Keratinocyte (primary cell): ENCODE results near the gene INTS1. TPM values are rescaled to one million over a fixed set of nuclear protein-coding genes. Genes with fewer than 3 reads are reported as not detected.

ENCODE experiments used
- DNase-seq: peaks from one replicate; pipeline ENCODE4 v3.0.0-alpha.2; 2011; ENCODE audit warnings: low read depth, missing footprints, low spot score
- FAIRE-seq: peaks from 2 replicates; lab custom pipeline; 2011; peaks lifted over from hg19 to GRCh38; lab: Jason Lieb, UNC
- H2AFZ ChIP-seq: 2 replicates; pipeline ENCODE4 v1.6.0; 2012; ENCODE audit warnings: low read length, control low read depth, inconsistent platforms; ENCODE audit not compliant: control insufficient read depth
- H3K27ac ChIP-seq: 2 replicates; pipeline ENCODE4 v1.5.1; 2011; ENCODE audit warnings: low read length; ENCODE audit not compliant: control insufficient read depth, insufficient read depth
- H3K27me3 ChIP-seq: 3 replicates; pipeline ENCODE4 v1.6.0; 2011; ENCODE audit warnings: low read length; ENCODE audit not compliant: control insufficient read depth, insufficient read depth; ENCODE audit errors: extremely low read depth
- H3K36me3 ChIP-seq, 2 experiments: 2 replicates in 1 of 2; 3 replicates in 1 of 2; pipeline ENCODE4 v1.5.1; 2011; ENCODE audit warnings: low read length in 2 of 2, mild to moderate bottlenecking in 1 of 2; ENCODE audit not compliant: control insufficient read depth in 2 of 2, insufficient read depth in 2 of 2; ENCODE audit errors: extremely low read depth in 1 of 2
- H3K4me1 ChIP-seq: 3 replicates; pipeline ENCODE4 v1.5.1; 2011; ENCODE audit warnings: low read length; ENCODE audit not compliant: control insufficient read depth, insufficient read depth; ENCODE audit errors: extremely low read depth
- H3K4me2 ChIP-seq: 3 replicates; pipeline ENCODE4 v1.6.0; 2011; ENCODE audit warnings: low read depth, low read length; ENCODE audit not compliant: control insufficient read depth, insufficient read depth; ENCODE audit errors: extremely low read depth
- H3K4me3 ChIP-seq, 3 experiments: fragments of 200-600 bp in 1 of 3; sonication (generic) in 1 of 3; 2 replicates in 2 of 3; 3 replicates in 1 of 3; pipeline ENCODE4 v1.5.1; 2011 to 2016; ENCODE audit warnings: low read length in 3 of 3, mild to moderate bottlenecking in 3 of 3, control low read depth in 2 of 3, inconsistent platforms in 1 of 3, low read depth in 1 of 3, mixed read lengths in 1 of 3, mixed run types in 1 of 3, moderate library complexity in 1 of 3; ENCODE audit not compliant: control insufficient read depth in 2 of 3, insufficient read depth in 2 of 3; ENCODE audit errors: extremely low read depth in 1 of 3
- H3K79me2 ChIP-seq: 2 replicates; pipeline ENCODE4 v1.6.0; 2012; ENCODE audit warnings: low read length; ENCODE audit not compliant: control insufficient read depth, insufficient read depth
- H3K9ac ChIP-seq: 3 replicates; pipeline ENCODE4 v1.6.0; 2011; ENCODE audit warnings: low read length; ENCODE audit not compliant: control insufficient read depth, insufficient read depth; ENCODE audit errors: extremely low read depth
- H3K9me1 ChIP-seq: 3 replicates; pipeline ENCODE4 v1.6.0; 2011; ENCODE audit warnings: low read length; ENCODE audit not compliant: control insufficient read depth, insufficient read depth; ENCODE audit errors: extremely low read depth
- H3K9me3 ChIP-seq: 2 replicates; pipeline ENCODE4 v1.5.1; 2012; ENCODE audit warnings: low read depth, low read length; ENCODE audit not compliant: control insufficient read depth
- H4K20me1 ChIP-seq: 3 replicates; pipeline ENCODE4 v1.6.0; 2011; ENCODE audit warnings: low read length; ENCODE audit not compliant: control insufficient read depth, insufficient read depth; ENCODE audit errors: extremely low read depth
- EZH2 ChIP-seq: IDR thresholded peaks from one replicate; pipeline ENCODE4 v1.6.1; 2012; ENCODE audit warnings: inconsistent platforms, mild to moderate bottlenecking, low read length, moderate library complexity
- dilution Hi-C: fragments of 300-500 bp; cut with MboI; formaldehyde crosslinking; loops from one replicate; pipeline ENCODE4 v1.7.0; 2020; ENCODE audit warnings: low sequenced_read_pairs; ENCODE audit not compliant: extremely low pct_ligation_motif_present
- polyA plus RNA-seq, 5 experiments: library from polyadenylated mRNA; depleted of rRNA in 3 of 5; stranded (reverse) in 3 of 5; stranded (forward) in 1 of 5; unstranded in 1 of 5; fragments of >200 nt; gene quantifications; 1 replicate in 1 of 5; 2 replicates in 3 of 5; 3 replicates in 1 of 5; pipeline versions ENCODE4 v1.2.1 to v1.2.3, GENCODE V29; 2011 to 2012; ENCODE audit warnings: missing spikeins in 2 of 5, low read depth in 1 of 5, low replicate concordance in 1 of 5
- TF ChIP-seq, protein P1 (sequence below), 3 experiments: IDR thresholded peaks in 1 of 3; conservative IDR thresholded peaks in 1 of 3; optimal IDR thresholded peaks in 1 of 3; 2 replicates in 2 of 3; 3 replicates in 1 of 3; pipeline versions ENCODE3 to v1.5.1; 2011; ENCODE audit warnings: low read length in 3 of 3, mild to moderate bottlenecking in 3 of 3, moderate library complexity in 2 of 3, control low read depth in 1 of 3, inconsistent platforms in 1 of 3; ENCODE audit not compliant: insufficient read depth in 2 of 3; ENCODE audit errors: extremely low read depth in 1 of 3

The INTS1 gene
- polyA plus RNA-seq, 1 donor (not counting 4 experiments of a cell fraction or from before 2014, with no cell fraction given): 10.6 TPM

DNA sequence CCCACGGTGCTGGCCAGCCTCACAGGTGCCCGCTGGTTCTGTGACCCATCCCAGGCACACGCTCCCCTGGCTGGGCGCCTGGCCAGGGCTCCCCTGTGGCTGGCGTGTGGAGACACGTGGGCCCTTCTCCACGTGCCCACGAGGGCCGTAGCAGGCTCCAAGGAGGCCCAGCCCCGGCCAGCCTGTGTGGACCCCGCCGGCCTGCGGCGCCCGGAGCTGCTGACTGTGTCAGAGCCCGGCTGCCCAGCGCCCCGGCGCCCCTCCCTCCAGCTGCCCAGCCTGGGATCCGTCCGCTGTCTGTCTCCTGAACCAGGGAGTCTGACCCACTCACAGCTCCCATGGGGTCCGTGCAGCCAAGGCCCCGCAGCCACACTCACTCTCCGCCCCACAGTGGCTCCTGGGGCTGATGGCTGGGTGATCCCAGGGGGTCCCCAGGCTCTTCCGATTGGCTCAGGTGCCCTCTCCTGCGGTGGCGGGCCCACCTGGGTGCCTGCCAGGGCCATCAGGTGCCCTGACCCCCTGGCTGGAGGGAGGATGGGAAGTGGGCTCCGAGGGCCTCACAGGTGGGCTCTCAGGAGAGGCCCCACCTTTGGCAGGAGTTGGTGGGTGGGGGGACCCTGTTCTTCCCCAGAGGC, 42.2 kb upstream of the INTS1 start:
- Histone ChIP-seq H3K9me3 (no peaks in the 10 kb centered on the region), H3K4me2 (no peak overlapping the region), H4K20me1 (no peaks in the 10 kb centered on the region), H3K4me3 (no peak overlapping the region), H3K36me3 (peaks cover 0 to 2% of the 10 kb centered on the region in 2 experiments), H2AFZ (no peak overlapping the region), H3K27me3 (no peaks in the 10 kb centered on the region), H3K27ac (no peak overlapping the region), H3K4me1 (peaks cover 18% of the 10 kb centered on the region), H3K79me2 (no peaks in the 10 kb centered on the region), H3K9ac (no peak overlapping the region), H3K9me1 (no peaks in the 10 kb centered on the region)
- dilution Hi-C loops: no loop called here
- FAIRE-seq (no peak), DNase-seq (no peak)
- TF ChIP-seq, protein P1, sequence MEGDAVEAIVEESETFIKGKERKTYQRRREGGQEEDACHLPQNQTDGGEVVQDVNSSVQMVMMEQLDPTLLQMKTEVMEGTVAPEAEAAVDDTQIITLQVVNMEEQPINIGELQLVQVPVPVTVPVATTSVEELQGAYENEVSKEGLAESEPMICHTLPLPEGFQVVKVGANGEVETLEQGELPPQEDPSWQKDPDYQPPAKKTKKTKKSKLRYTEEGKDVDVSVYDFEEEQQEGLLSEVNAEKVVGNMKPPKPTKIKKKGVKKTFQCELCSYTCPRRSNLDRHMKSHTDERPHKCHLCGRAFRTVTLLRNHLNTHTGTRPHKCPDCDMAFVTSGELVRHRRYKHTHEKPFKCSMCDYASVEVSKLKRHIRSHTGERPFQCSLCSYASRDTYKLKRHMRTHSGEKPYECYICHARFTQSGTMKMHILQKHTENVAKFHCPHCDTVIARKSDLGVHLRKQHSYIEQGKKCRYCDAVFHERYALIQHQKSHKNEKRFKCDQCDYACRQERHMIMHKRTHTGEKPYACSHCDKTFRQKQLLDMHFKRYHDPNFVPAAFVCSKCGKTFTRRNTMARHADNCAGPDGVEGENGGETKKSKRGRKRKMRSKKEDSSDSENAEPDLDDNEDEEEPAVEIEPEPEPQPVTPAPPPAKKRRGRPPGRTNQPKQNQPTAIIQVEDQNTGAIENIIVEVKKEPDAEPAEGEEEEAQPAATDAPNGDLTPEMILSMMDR (optimal IDR thresholded peaks at IDR 0.05 in 1 of 3, IDR thresholded peaks at IDR 0.05 in 1 of 3, conservative IDR thresholded peaks at IDR 0.05 in 1 of 3; ENCODE audit: extremely low read depth in 1 of 3, insufficient read depth in 2 of 3, low read length in 3 of 3): no peak
- TF ChIP-seq EZH2: no peak

DNA sequence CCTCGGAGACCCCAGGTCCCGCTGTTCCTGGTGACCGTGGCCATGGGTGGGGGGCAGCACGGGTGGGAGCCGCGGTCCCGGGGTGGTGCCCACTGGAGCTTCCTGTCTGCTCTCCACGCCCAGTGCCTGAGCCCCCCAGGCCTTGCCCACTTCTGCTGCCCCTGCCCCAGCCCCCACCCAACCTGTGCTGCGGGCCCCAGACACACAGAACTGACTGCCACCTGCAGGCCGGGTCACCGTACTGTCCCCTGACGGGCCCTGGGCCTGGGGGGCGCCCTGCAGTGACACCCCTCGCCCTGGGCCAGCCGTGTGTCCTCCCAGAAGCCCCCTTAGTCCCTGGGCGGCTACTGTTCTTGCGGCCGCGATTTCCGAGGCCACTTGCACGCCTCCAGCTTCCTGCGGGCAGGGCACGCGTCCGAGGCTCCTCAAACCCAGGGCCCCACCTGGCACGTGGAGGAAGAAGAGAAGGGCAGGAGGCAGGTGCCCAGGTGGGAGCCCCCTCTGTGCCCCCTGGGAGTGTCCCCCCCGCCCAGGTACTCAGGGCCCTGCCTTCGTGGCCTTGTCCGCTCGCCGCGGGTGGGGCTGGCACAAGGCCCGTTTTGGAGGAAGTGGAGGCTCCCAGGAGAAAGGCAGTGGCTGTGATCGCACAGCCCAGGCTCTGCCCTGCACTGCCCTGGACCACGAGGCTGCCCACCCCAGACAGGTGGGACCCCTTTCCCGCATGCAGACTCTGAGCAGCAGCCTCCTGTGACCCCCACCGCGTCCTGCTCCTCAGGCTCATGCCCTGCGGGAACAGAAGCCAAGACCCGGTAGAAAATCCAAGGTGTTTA, 41.4 kb upstream of the INTS1 start:
- Histone ChIP-seq H3K36me3 (peaks cover 0 to 6% of the 10 kb centered on the region in 2 experiments), H3K27me3 (no peaks in the 10 kb centered on the region), H3K79me2 (no peaks in the 10 kb centered on the region), H3K27ac (no peak overlapping the region), H3K9me1 (no peaks in the 10 kb centered on the region), H3K9ac (no peak overlapping the region), H3K4me2 (no peak overlapping the region), H2AFZ (no peak overlapping the region), H3K4me1 (peaks cover 18% of the 10 kb centered on the region), H3K4me3 (no peak overlapping the region), H3K9me3 (no peaks in the 10 kb centered on the region), H4K20me1 (no peaks in the 10 kb centered on the region)
- DNase-seq (no peak), FAIRE-seq (no peak)
- dilution Hi-C loops: no loop called here
- TF ChIP-seq, protein P1 (optimal IDR thresholded peaks at IDR 0.05 in 1 of 3, IDR thresholded peaks at IDR 0.05 in 1 of 3, conservative IDR thresholded peaks at IDR 0.05 in 1 of 3; ENCODE audit: extremely low read depth in 1 of 3, insufficient read depth in 2 of 3, low read length in 3 of 3): no peak
- no peak for TF ChIP-seq EZH2
